Transverse colon (tissue), 4 donors: ENCODE results near the gene JAZF1. TPM values are rescaled to one million over a fixed set of nuclear protein-coding genes. Genes with fewer than 3 reads are reported as not detected.

Experiments
- DNase-seq: peaks from one replicate; pipeline ENCODE4 v3.0.0-alpha.2; 2019
- H3K27ac ChIP-seq, 4 donors: fragments of 200-600 bp; sonication (generic); 2 replicates each; pipeline ENCODE4 v1.5.1; 2016 to 2018; ENCODE audit warnings: inconsistent platforms in 4 of 4
- H3K27me3 ChIP-seq: fragments of 200-600 bp; sonication (generic); 2 replicates; pipeline ENCODE4 v1.5.1; 2017; ENCODE audit warnings: inconsistent platforms
- H3K36me3 ChIP-seq, 4 donors: fragments of 200-600 bp; sonication (generic); 2 replicates each; pipeline ENCODE4 v1.5.1; 2017 to 2019; ENCODE audit warnings: inconsistent platforms in 4 of 4
- H3K4me1 ChIP-seq, 4 donors: fragments of 200-600 bp; sonication (generic); 2 replicates each; pipeline ENCODE4 v1.5.1; 2017 to 2020; ENCODE audit warnings: inconsistent platforms in 4 of 4
- H3K4me3 ChIP-seq, 4 donors: fragments of 200-600 bp; sonication (generic); 1 replicate in 1 of 4; 2 replicates in 3 of 4; pipeline versions ENCODE4 v1.5.1 to v1.6.1; 2017 to 2019; ENCODE audit warnings: inconsistent platforms in 4 of 4
- H3K9me3 ChIP-seq, 2 donors: fragments of 200-600 bp; sonication (generic); 2 replicates each; pipeline ENCODE4 v1.5.1; 2017 to 2019; ENCODE audit warnings: inconsistent platforms in 2 of 2
- CTCF ChIP-seq, 5 experiments: fragments of 200-600 bp in 3 of 5; fragments of 450-650 bp in 2 of 5; sonication (generic) in 3 of 5; IDR thresholded peaks; 1 replicate in 2 of 5; 2 replicates in 3 of 5; pipeline ENCODE4 v1.5.1; 2016 to 2017; ENCODE audit warnings: antibody characterized with exemption in 5 of 5, inconsistent platforms in 3 of 5, mild to moderate bottlenecking in 2 of 5, moderate library complexity in 1 of 5
- EP300 ChIP-seq: sonication (generic); formaldehyde crosslinking; IDR thresholded peaks from one replicate; pipeline ENCODE4 v1.6.1; 2017; ENCODE audit warnings: antibody characterized with exemption, low read depth
- POLR2A ChIP-seq: fragments of 450-650 bp; IDR thresholded peaks from one replicate; pipeline ENCODE4 v1.6.1; 2016; ENCODE audit warnings: antibody characterized with exemption, mild to moderate bottlenecking, moderate library complexity
- POLR2AphosphoS5 ChIP-seq, 3 donors: sonication (generic); formaldehyde crosslinking; IDR thresholded peaks; one replicate each; pipeline ENCODE4 v1.6.1; 2016; ENCODE audit warnings: antibody characterized with exemption in 3 of 3
- WGBS, 2 donors: methylation state at CpG; one replicate each; pipeline ENCODE4 v1.1.5; 2018; ENCODE audit warnings: low coverage in 1 of 2; 5-methylcytosine and 5-hydroxymethylcytosine counted together
- in situ Hi-C, 4 donors: fragments of 200-750 bp; cut with MboI; loops; one replicate each; pipeline versions ENCODE4 v1.15.0 to v1.15.1; 2017; ENCODE audit warnings: low sequenced_read_pairs in 3 of 4, low pct_ligation_motif_present in 1 of 4, low pct_unique_long_range_greater_than_20kb in 1 of 4
- intact Hi-C: fragments of 100-400 bp; cut with DNase I; formaldehyde crosslinking; loops from one replicate; pipeline ENCODE4 v1.15.1; 2023; ENCODE audit warnings: low total_unique reads
- total RNA-seq, 4 donors: library from RNA; depleted of rRNA; stranded (reverse); fragments of >200 nt; gene quantifications; one replicate each; pipeline ENCODE4 v1.1.0, GENCODE V29; 2016

The JAZF1 gene
- total RNA-seq, 4 donors from 2014 or later: 11.0 to 12.2 (median 11.5) TPM

GRCh38 chr7:28078036-28078901 lies 102.3 kb downstream of the JAZF1 start:
- intact Hi-C loops (no loop called here), in situ Hi-C loops (no loop called here)
- Histone ChIP-seq H3K36me3 (no peaks in the 10 kb centered on the region), H3K27ac (peak overlapping the region in 2 of 4 donors; percentile 1 to 19), H3K4me1 (peaks cover 0 to 53% (median 0%) of the 10 kb centered on the region in 4 donors), H3K9me3 (no peaks in the 10 kb centered on the region), H3K4me3 (no peak overlapping the region), H3K27me3 (no peaks in the 10 kb centered on the region)
- WGBS, 2 donors: 34 to 39% methylated on average over 5 to 7 of the region's 7 CpGs
- TF ChIP-seq CTCF (IDR thresholded peaks at IDR 0.05) (peak; percentile 83 to 99 (median 95)), POLR2A (no peak), EP300 (no peak), POLR2AphosphoS5 (IDR thresholded peaks at IDR 0.05) (no peak)
- peak; percentile 28 for DNase-seq

GRCh38 chr7:28077616-28078015 lies 103.0 kb downstream of the JAZF1 start:
- Histone ChIP-seq H3K27ac (peak overlapping the region in 2 of 4 donors; percentile 1 to 31), H3K27me3 (no peaks in the 10 kb centered on the region), H3K9me3 (no peaks in the 10 kb centered on the region), H3K4me3 (no peak overlapping the region), H3K4me1 (peaks cover 0 to 53% (median 0%) of the 10 kb centered on the region in 4 donors), H3K36me3 (no peaks in the 10 kb centered on the region)
- TF ChIP-seq POLR2AphosphoS5 (IDR thresholded peaks at IDR 0.05) (no peak), POLR2A (no peak), EP300 (no peak), CTCF (IDR thresholded peaks at IDR 0.05) (no peak)
- DNase-seq: no peak
- WGBS, 2 donors: 84 to 100% methylated on average over 1 to 2 of the region's 2 CpGs
- in situ Hi-C loops: no loop called here
- intact Hi-C loops: no loop called here

- Histone ChIP-seq H3K4me3 (no peak overlapping the region), H3K27me3 (no peaks in the 10 kb centered on the region), H3K4me1 (peaks cover 0 to 56% (median 0%) of the 10 kb centered on the region in 4 donors), H3K27ac (peak overlapping the region in 2 of 4 donors; percentile 1 to 31), H3K9me3 (no peaks in the 10 kb centered on the region), H3K36me3 (no peaks in the 10 kb centered on the region)
- WGBS, 2 donors: 71 to 72% methylated on average over 11 of the region's 11 CpGs
- intact Hi-C loops (no loop called here), in situ Hi-C loops (no loop called here)
- no peak for DNase-seq
- TF ChIP-seq EP300 (no peak), POLR2AphosphoS5 (IDR thresholded peaks at IDR 0.05) (no peak), POLR2A (no peak), CTCF (IDR thresholded peaks at IDR 0.05) (no peak)
Observed at GRCh38 chr7:28076423-28077200, 104.0 kb downstream of the JAZF1 start.

GRCh38 chr7:28075674-28076358 lies 104.8 kb downstream of the JAZF1 start:
- in situ Hi-C loops (no loop called here), intact Hi-C loops (no loop called here)
- H3K36me3 ChIP-seq: no peaks in the 10 kb centered on the region
- no peaks in the 10 kb centered on the region for H3K9me3 ChIP-seq
- H3K4me3 ChIP-seq: no peak overlapping the region
- H3K27ac ChIP-seq: no peak overlapping the region
- 57 to 62% methylated on average over 3 of the region's 3 CpGs for WGBS, 2 donors
- DNase-seq: no peak
- H3K4me1 ChIP-seq: peaks cover 0 to 58% (median under 1%) of the 10 kb centered on the region in 4 donors
- TF ChIP-seq EP300: no peak
- TF ChIP-seq CTCF (IDR thresholded peaks at IDR 0.05): no peak
- no peak for TF ChIP-seq POLR2A
- TF ChIP-seq POLR2AphosphoS5 (IDR thresholded peaks at IDR 0.05): no peak
- H3K27me3 ChIP-seq: no peaks in the 10 kb centered on the region
